ENCODE measurements around the gene SLC38A9.
"Not testable (repeated sequence)": the region's sequence is repeated elsewhere in the genome, so short reads cannot be mapped to it uniquely, and the experiment has no call there.

Gene SLC38A9

GRCh38 chr5:55720188-55720703 is 8.1 kb upstream of the SLC38A9 start:
- H3K4me3 ChIP-seq (ENCODE audit: low read depth, low read length) = no peak overlapping the region
- TF ChIP-seq, protein P1, sequence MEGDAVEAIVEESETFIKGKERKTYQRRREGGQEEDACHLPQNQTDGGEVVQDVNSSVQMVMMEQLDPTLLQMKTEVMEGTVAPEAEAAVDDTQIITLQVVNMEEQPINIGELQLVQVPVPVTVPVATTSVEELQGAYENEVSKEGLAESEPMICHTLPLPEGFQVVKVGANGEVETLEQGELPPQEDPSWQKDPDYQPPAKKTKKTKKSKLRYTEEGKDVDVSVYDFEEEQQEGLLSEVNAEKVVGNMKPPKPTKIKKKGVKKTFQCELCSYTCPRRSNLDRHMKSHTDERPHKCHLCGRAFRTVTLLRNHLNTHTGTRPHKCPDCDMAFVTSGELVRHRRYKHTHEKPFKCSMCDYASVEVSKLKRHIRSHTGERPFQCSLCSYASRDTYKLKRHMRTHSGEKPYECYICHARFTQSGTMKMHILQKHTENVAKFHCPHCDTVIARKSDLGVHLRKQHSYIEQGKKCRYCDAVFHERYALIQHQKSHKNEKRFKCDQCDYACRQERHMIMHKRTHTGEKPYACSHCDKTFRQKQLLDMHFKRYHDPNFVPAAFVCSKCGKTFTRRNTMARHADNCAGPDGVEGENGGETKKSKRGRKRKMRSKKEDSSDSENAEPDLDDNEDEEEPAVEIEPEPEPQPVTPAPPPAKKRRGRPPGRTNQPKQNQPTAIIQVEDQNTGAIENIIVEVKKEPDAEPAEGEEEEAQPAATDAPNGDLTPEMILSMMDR (IDR thresholded peaks at IDR 0.05; ENCODE audit: borderline replicate concordance, insufficient read depth, low read depth, low read length) = no peak

GRCh38 chr5:55719026-55719425 is 6.9 kb upstream of the SLC38A9 start:
- not testable (repeated sequence) for H3K4me3 ChIP-seq (ENCODE audit: low read depth, low read length)

DNA sequence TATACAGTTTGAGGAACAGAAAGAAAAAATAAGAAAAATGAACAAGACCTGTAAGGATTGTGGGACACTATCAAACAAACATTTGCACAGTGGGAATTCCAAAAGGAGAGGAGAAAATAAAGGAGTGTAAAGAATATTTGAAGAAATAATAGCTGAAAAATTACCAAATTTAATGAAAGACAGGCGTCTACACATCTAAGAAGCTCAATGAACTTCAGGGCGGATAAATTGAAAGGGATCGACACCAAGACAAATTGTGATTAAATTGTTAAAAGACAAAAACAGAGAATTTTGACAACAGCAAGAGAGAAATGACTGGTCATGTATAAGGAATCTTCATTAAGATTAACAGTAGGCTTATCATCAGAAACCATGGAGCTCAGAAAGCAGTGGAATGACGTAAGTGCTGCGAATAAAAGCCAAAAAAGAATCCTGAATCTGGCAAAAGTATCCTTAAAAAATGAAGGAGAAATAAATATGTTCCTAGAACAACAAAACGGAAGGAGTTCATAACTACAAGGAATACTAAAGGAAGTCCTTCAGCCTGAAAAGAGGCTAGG is 3.5 kb upstream of the SLC38A9 start:
- no peak overlapping the region for H3K4me3 ChIP-seq (ENCODE audit: low read depth, low read length)
- TF ChIP-seq, protein P1 (IDR thresholded peaks at IDR 0.05; ENCODE audit: borderline replicate concordance, insufficient read depth, low read depth, low read length) = no peak

GRCh38 chr5:55714749-55715148 is 2.6 kb upstream of the SLC38A9 start:
- TF ChIP-seq, protein P1 (IDR thresholded peaks at IDR 0.05; ENCODE audit: borderline replicate concordance, insufficient read depth, low read depth, low read length) = no peak
- no peak overlapping the region for H3K4me3 ChIP-seq (ENCODE audit: low read depth, low read length)

GRCh38 chr5:55714339-55714738 is 2.2 kb upstream of the SLC38A9 start:
- no peak overlapping the region for H3K4me3 ChIP-seq (ENCODE audit: low read depth, low read length)
- TF ChIP-seq, protein P1 (IDR thresholded peaks at IDR 0.05; ENCODE audit: borderline replicate concordance, insufficient read depth, low read depth, low read length) = no peak

DNA sequence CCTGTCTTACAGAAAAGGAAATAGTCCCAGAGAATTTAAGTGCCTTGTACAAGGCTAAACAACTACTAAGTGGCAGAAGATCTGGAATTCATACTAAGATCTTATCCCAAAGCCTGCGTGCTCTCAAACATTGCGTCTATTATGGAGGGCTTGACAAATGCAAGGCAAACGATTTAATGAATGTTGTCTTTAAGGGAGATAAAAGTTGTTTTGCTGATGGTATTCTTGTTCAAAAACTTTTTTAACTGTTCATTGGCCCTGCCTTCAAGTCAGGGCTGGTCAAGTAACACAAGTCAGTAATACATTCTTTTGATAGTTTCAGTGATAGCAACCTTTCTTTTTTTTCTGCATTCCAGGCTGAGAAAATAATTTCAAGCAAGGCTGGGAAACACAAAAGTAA is 1.7 kb upstream of the SLC38A9 start:
- TF ChIP-seq, protein P1 (IDR thresholded peaks at IDR 0.05; ENCODE audit: borderline replicate concordance, insufficient read depth, low read depth, low read length) = no peak
- no peak overlapping the region for H3K4me3 ChIP-seq (ENCODE audit: low read depth, low read length)

DNA sequence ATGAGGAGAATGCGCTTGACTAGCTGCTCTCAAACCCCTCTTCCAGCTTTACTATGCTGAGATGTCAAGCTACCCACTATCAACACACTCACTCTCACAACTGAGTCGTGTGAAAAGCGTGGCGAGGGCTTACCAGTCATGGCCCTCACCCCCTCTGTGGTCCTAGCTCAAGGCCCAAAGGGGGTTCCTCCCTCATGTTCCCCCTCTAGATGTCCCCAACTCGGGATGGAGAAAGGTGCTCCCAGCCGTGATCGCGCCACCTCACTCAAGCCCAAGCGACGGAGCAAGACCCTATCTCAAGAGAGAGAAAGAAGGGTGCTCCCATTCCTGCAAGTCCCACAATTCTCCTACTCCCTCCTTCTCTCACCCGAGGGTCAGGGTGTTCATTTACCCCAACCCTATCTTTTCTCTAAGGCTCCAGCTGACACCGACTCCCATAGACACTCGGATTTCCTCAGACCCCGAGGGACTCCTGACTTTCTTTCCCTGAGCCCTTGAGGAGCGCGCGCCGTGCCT is 559 bp downstream of the SLC38A9 start:
- peak overlapping the region; percentile 75 for H3K4me3 ChIP-seq (ENCODE audit: low read depth, low read length)
- TF ChIP-seq, protein P1 (IDR thresholded peaks at IDR 0.05; ENCODE audit: borderline replicate concordance, insufficient read depth, low read depth, low read length) = no peak

Data from GM12875 (cell line).